HCT116 (cell line): ENCODE measurements around the gene MAPK8IP1. TPM values are rescaled to one million over a fixed set of nuclear protein-coding genes. Genes with fewer than 3 reads are reported as not detected.

Source experiments
- ATAC-seq: fragments of 200-7000 bp; cut with Tn5 transposase; 2 replicates; pipeline ENCODE4 v1.9.1; 2020; ENCODE audit warnings: mild to moderate bottlenecking, moderate library complexity
- BruUV-seq: library from RNA; stranded (reverse); fragments of 400-500 nt; replicated peaks from 2 replicates; lab custom pipeline; 2021; lab: Mats Ljungman, UMichigan
- CTCF ChIA-PET: fragments of 300-600 bp; sonication (Branson Sonifier 250); formaldehyde crosslinking; loops from one replicate; lab custom pipeline; 2021; ENCODE audit warnings: antibody characterized with exemption; lab: Charles Lee
- POLR2A ChIA-PET: fragments of 300-600, 350-600 bp; sonication (Branson Sonifier 250); formaldehyde crosslinking; loops from one replicate; lab custom pipeline; 2021; ENCODE audit warnings: antibody characterized with exemption; lab: Charles Lee
- RAD21 ChIA-PET, 2 experiments: fragments of 300-600 bp; sonication (Branson Sonifier 250); formaldehyde crosslinking; loops; one replicate each; lab custom pipeline; 2023; ENCODE audit warnings: low total read pairs in 2 of 2; ENCODE audit not compliant: uncharacterized antibody in 2 of 2, unreplicated experiment in 2 of 2, low non-redundant PET in 1 of 2; lab: Charles Lee
- DNase-seq: peaks from one replicate; pipeline ENCODE4 v3.0.0-alpha.2; 2010; ENCODE audit warnings: low read depth, low spot score
- H2AFZ ChIP-seq: fragments of 200-600 bp; shearing (Covaris generic), sonication (generic); 2 replicates; pipeline ENCODE4 v1.6.1; 2017; ENCODE audit warnings: low read depth, mixed run types, mixed read lengths, antibody characterized with exemption, low read length; ENCODE audit not compliant: poor library complexity, severe bottlenecking
- H3K27ac ChIP-seq: 2 replicates; pipeline ENCODE4 v1.5.1; 2012; ENCODE audit warnings: low read depth, low read length
- H3K27me3 ChIP-seq: fragments of 200-600 bp; sonication (generic); 2 replicates; pipeline ENCODE4 v1.6.1; 2016; ENCODE audit warnings: mixed run types, low read length, mixed read lengths; ENCODE audit not compliant: insufficient read depth
- H3K36me3 ChIP-seq, 2 experiments: fragments of 200-500 bp in 1 of 2; fragments of 200-600 bp in 1 of 2; sonication (Bioruptor generic) in 1 of 2; sonication (generic) in 1 of 2; 2 replicates each; pipeline versions ENCODE4 v1.5.1 to v1.6.1; 2014 to 2016; ENCODE audit warnings: low read length in 2 of 2, inconsistent platforms in 1 of 2, mixed read lengths in 1 of 2, mixed run types in 1 of 2; ENCODE audit not compliant: insufficient read depth in 2 of 2, control insufficient read depth in 1 of 2
- H3K4me1 ChIP-seq, 2 experiments: fragments of 200-600 bp in 1 of 2; sonication (generic) in 1 of 2; 2 replicates each; pipeline versions ENCODE4 v1.5.1 to v1.6.1; 2012 to 2017; ENCODE audit warnings: low read length in 2 of 2, inconsistent platforms in 1 of 2, mild to moderate bottlenecking in 1 of 2, mixed read lengths in 1 of 2, mixed run types in 1 of 2, moderate library complexity in 1 of 2; ENCODE audit not compliant: insufficient read depth in 2 of 2, control insufficient read depth in 1 of 2
- H3K4me2 ChIP-seq: fragments of 200-600 bp; sonication (generic); 2 replicates; pipeline ENCODE4 v1.6.1; 2017; ENCODE audit warnings: mixed run types, low read length, mixed read lengths
- H3K4me3 ChIP-seq, 2 experiments: fragments of 200-600 bp in 1 of 2; sonication (generic) in 1 of 2; replicated peaks in 1 of 2; 2 replicates each; pipeline ENCODE4 v1.5.1; 2011 to 2016; ENCODE audit warnings: low read length in 2 of 2, control low read depth in 1 of 2, low read depth in 1 of 2, mild to moderate bottlenecking in 1 of 2, mixed read lengths in 1 of 2, mixed run types in 1 of 2
- H3K79me2 ChIP-seq: fragments of 200-600 bp; sonication (generic); 2 replicates; pipeline ENCODE4 v1.6.1; 2017; ENCODE audit warnings: mild to moderate bottlenecking, mixed run types, low read length, moderate library complexity, mixed read lengths; ENCODE audit not compliant: insufficient read depth
- H3K9ac ChIP-seq: fragments of 200-600 bp; sonication (generic); 2 replicates; pipeline ENCODE4 v1.6.1; 2016; ENCODE audit warnings: low read length, mixed read lengths
- H3K9me2 ChIP-seq: fragments of 200-600 bp; sonication (generic), shearing (Covaris generic); 2 replicates; pipeline ENCODE4 v1.6.1; 2017; ENCODE audit warnings: mixed run types, mild to moderate bottlenecking, moderate library complexity; ENCODE audit not compliant: insufficient read depth
- H3K9me3 ChIP-seq, 2 experiments: fragments of 200-500 bp in 1 of 2; fragments of 200-600 bp in 1 of 2; sonication (Bioruptor generic) in 1 of 2; sonication (generic) in 1 of 2; 2 replicates each; pipeline ENCODE4 v1.6.1; 2014 to 2017; ENCODE audit warnings: low read length in 2 of 2, mixed read lengths in 2 of 2, inconsistent platforms in 1 of 2, low read depth in 1 of 2, mild to moderate bottlenecking in 1 of 2, mixed run types in 1 of 2, moderate library complexity in 1 of 2; ENCODE audit not compliant: control insufficient read depth in 1 of 2, insufficient read depth in 1 of 2
- H4K20me1 ChIP-seq: fragments of 200-600 bp; sonication (generic), shearing (Covaris generic); 2 replicates; pipeline ENCODE4 v1.6.1; 2017; ENCODE audit warnings: mixed run types, mild to moderate bottlenecking, moderate library complexity; ENCODE audit not compliant: insufficient read depth
- ATF3 ChIP-seq: IDR thresholded peaks from 2 replicates; pipeline ENCODE4 v1.6.1; 2012
- CBX3 ChIP-seq: IDR thresholded peaks from 2 replicates; pipeline ENCODE4 v1.6.1; 2012; ENCODE audit warnings: low read depth
- CEBPB ChIP-seq: IDR thresholded peaks from 2 replicates; pipeline ENCODE4 v1.6.1; 2012; ENCODE audit warnings: low read depth
- CTCF ChIP-seq, 3 experiments: fragments of 200-600 bp in 1 of 3; sonication (generic) in 1 of 3; IDR thresholded peaks in 2 of 3; conservative IDR thresholded peaks in 1 of 3; 2 replicates each; pipeline ENCODE4 v1.5.1; 2012 to 2017; ENCODE audit warnings: low read depth in 2 of 3, low read length in 2 of 3, antibody characterized with exemption in 1 of 3, borderline replicate concordance in 1 of 3, control low read depth in 1 of 3, mild to moderate bottlenecking in 1 of 3, mixed read lengths in 1 of 3, mixed run types in 1 of 3, moderate library complexity in 1 of 3; ENCODE audit not compliant: insufficient read depth in 1 of 3
- EGR1 ChIP-seq: IDR thresholded peaks from 2 replicates; pipeline ENCODE4 v1.6.1; 2012; ENCODE audit warnings: low read depth
- ELF1 ChIP-seq: IDR thresholded peaks from 2 replicates; pipeline ENCODE4 v1.6.1; 2012; ENCODE audit warnings: low read depth, borderline replicate concordance
- EZH2 ChIP-seq: fragments of 200-600 bp; sonication (generic); IDR thresholded peaks from 2 replicates; pipeline ENCODE4 v1.6.1; 2017; ENCODE audit warnings: antibody characterized with exemption, mixed run types
- EZH2phosphoT487 ChIP-seq: fragments of 200-600 bp; IDR thresholded peaks from 2 replicates; pipeline ENCODE4 v1.6.1; 2018; ENCODE audit warnings: antibody characterized with exemption, borderline replicate concordance
- FOSL1 ChIP-seq: IDR thresholded peaks from 2 replicates; pipeline ENCODE4 v1.6.1; 2012; ENCODE audit warnings: low read depth
- JUND ChIP-seq: IDR thresholded peaks from 2 replicates; pipeline ENCODE4 v1.6.1; 2012
- MAX ChIP-seq: IDR thresholded peaks from 2 replicates; pipeline ENCODE4 v1.6.1; 2012
- POLR2A ChIP-seq: IDR thresholded peaks from 2 replicates; pipeline ENCODE4 v1.7.0; 2011; ENCODE audit warnings: borderline replicate concordance; ENCODE audit not compliant: insufficient read depth, insufficient read length; ENCODE audit errors: extremely low read depth
- POLR2AphosphoS5 ChIP-seq: IDR thresholded peaks from 2 replicates; pipeline ENCODE4 v1.6.1; 2011; ENCODE audit warnings: mild to moderate bottlenecking, low read depth, low read length, moderate library complexity
- RAD21 ChIP-seq: IDR thresholded peaks from 2 replicates; pipeline ENCODE4 v1.6.1; 2012; ENCODE audit warnings: low read depth, mild to moderate bottlenecking
- REST ChIP-seq: IDR thresholded peaks from 2 replicates; pipeline ENCODE4 v1.6.1; 2012; ENCODE audit warnings: low read depth
- SIN3A ChIP-seq: IDR thresholded peaks from 2 replicates; pipeline ENCODE4 v1.6.1; 2012; ENCODE audit warnings: low read depth
- SRF ChIP-seq: IDR thresholded peaks from 2 replicates; pipeline ENCODE4 v1.6.1; 2012; ENCODE audit warnings: low read depth
- TCF7L2 ChIP-seq: IDR thresholded peaks from 2 replicates; pipeline ENCODE4 v1.7.0; 2011; ENCODE audit warnings: borderline replicate concordance, inconsistent platforms; ENCODE audit not compliant: insufficient read depth, insufficient read length; ENCODE audit errors: extremely low read depth
- YY1 ChIP-seq: IDR thresholded peaks from 2 replicates; pipeline ENCODE4 v1.6.1; 2011; ENCODE audit warnings: low read length, low read depth, moderate library complexity, mild to moderate bottlenecking; ENCODE audit not compliant: insufficient replicate concordance; ENCODE audit errors: extremely low read depth
- ZFX ChIP-seq: fragments of 450-650 bp; IDR thresholded peaks from 2 replicates; pipeline ENCODE4 v1.6.1; 2017
- ZNF274 ChIP-seq: fragments of 200-500 bp; sonication (Bioruptor generic); IDR thresholded peaks from 2 replicates; pipeline ENCODE4 v1.6.1; 2014; ENCODE audit warnings: mild to moderate bottlenecking, low read depth, low read length, inconsistent platforms
- intact Hi-C: fragments of 100-400 bp; cut with micrococcal nuclease; formaldehyde crosslinking; loops from 2 replicates; pipeline ENCODE4 v1.10.0; 2022
- total RNA-seq: library from RNA; stranded (reverse); gene quantifications from one replicate; pipeline ENCODE4 v1.2.1, GENCODE V29; 2021; ENCODE audit not compliant: unreplicated experiment

The MAPK8IP1 gene
- total RNA-seq, 1 experiment from 2014 or later, result 10.1 TPM

- H3K27me3 ChIP-seq, result no peaks in the 10 kb centered on the region
- no peaks in the 10 kb centered on the region for H3K9me3 ChIP-seq
- H3K27ac ChIP-seq, result peak within 1 kb of the TSS; percentile 43
- RAD21 ChIA-PET, result interaction anchor here in 1 of 2 experiments (0.7 kb wide), 1 partner anchor 452 kb away, joined by 3 read pairs; no protein-coding TSS in a partner anchor
- CTCF ChIA-PET, result interaction anchor here (0.7 to 1.4 kb wide), 5 partner anchors 12 to 536 kb away, joined by 3 to 5 read pairs (median 4); no protein-coding TSS in a partner anchor
- H3K4me2 ChIP-seq, result peak within 1 kb of the TSS; percentile 88
- ATAC-seq, result peak; percentile 93
- H4K20me1 ChIP-seq, result no peaks in the 10 kb centered on the region
- H2AFZ ChIP-seq, result peak within 1 kb of the TSS; percentile 87
- BruUV-seq, result no TSS peak
- peaks cover 2 to 30% of the 10 kb centered on the region in 2 experiments; a peak in 3 of 4 replicates for H3K4me1 ChIP-seq
- peaks cover 19% of the 10 kb centered on the region for H3K79me2 ChIP-seq
- peak within 1 kb of the TSS; percentile 81 to 97 for H3K4me3 ChIP-seq
- peak within 1 kb of the TSS; percentile 96 for H3K9ac ChIP-seq
- H3K9me2 ChIP-seq, result no peaks in the 10 kb centered on the region
- no peaks in the 10 kb centered on the region for H3K36me3 ChIP-seq
- POLR2A ChIA-PET, result interaction anchor here (0.7 to 0.9 kb wide), 3 partner anchors 12 to 895 kb away, joined by 3 to 4 read pairs (median 3); no protein-coding TSS in a partner anchor
- DNase-seq, result peak; percentile 94
- intact Hi-C loops, result no loop called here
- no peak for TF ChIP-seq FOSL1
- TF ChIP-seq CEBPB, result no peak
- peak; percentile 90 for TF ChIP-seq YY1
- peak; percentile 93 for TF ChIP-seq EGR1
- TF ChIP-seq ELF1, result no peak
- no peak for TF ChIP-seq ZNF274
- no peak for TF ChIP-seq REST
- TF ChIP-seq ATF3, result no peak
- peak; percentile 83 for TF ChIP-seq ZFX
- TF ChIP-seq POLR2A, result peak; percentile 78
- TF ChIP-seq EZH2, result no peak
- no peak for TF ChIP-seq CTCF (IDR thresholded peaks at IDR 0.05 in 2 of 3, conservative IDR thresholded peaks at IDR 0.05 in 1 of 3; ENCODE audit: borderline replicate concordance in 1 of 3, insufficient read depth in 1 of 3, low read depth in 2 of 3, low read length in 2 of 3)
- TF ChIP-seq EZH2phosphoT487, result no peak
- peak; percentile 39 for TF ChIP-seq TCF7L2
- no peak for TF ChIP-seq RAD21
- no peak; the same call in 1 of the 2 replicates for TF ChIP-seq SRF
- no peak for TF ChIP-seq JUND
- TF ChIP-seq MAX, result peak; percentile 99
- peak; percentile 94 for TF ChIP-seq POLR2AphosphoS5
- peak; percentile 93 for TF ChIP-seq SIN3A
- peak; percentile 13; the same call in 1 of the 2 replicates for TF ChIP-seq CBX3
Observed at GRCh38 chr11:45846974-45847910, 38.2 kb upstream of the MAPK8IP1 start, which contains the start of gene CRY2. Gene CRY2, plus strand, starts transcription at chr11:45847475. Its CDS starts 16 bp downstream, at chr11:45847491.
